NT2/D1 (cell line): ENCODE data around the gene TBC1D22A.

Source experiments
- SUZ12 ChIP-seq: IDR thresholded peaks from 2 replicates; pipeline ENCODE4 v1.6.1; 2011; ENCODE audit not compliant: insufficient read length, insufficient read depth; ENCODE audit errors: extremely low read depth
- YY1 ChIP-seq: IDR thresholded peaks from 2 replicates; pipeline ENCODE4 v1.6.1; 2011; ENCODE audit not compliant: insufficient read length, insufficient read depth
- ZNF274 ChIP-seq: IDR thresholded peaks from 2 replicates; pipeline ENCODE4 v1.6.1; 2011; ENCODE audit warnings: mild to moderate bottlenecking, low read depth, low read length

DNA sequence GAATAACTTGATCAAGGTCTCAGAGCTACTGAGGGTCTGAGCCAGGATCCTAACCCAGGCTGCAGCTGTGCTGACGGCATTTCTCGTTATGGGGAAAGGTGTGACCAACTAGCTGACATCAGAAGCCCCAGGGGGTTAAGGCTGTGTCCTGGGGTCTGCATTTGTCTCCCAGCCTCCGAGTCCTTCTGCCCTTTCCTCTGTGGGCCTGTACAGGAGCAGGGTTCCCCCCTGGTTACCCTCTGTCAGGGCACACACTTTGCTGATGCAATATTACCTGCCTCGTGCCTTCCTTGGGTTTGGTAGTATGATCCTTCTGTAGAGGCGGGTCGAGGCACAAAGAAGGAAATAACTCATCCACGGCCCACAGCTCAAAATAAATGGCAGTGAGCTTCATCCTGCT is 183.0 kb downstream of the TBC1D22A start:
- TF ChIP-seq YY1 (no peak), SUZ12 (no peak), ZNF274 (no peak)
